ENCODE measurements around the gene LYST.

- no peak for TF ChIP-seq POLR2AphosphoS5 (IDR thresholded peaks at IDR 0.05; ENCODE audit: low read depth)
- no peak for TF ChIP-seq CTCF (IDR thresholded peaks at IDR 0.05; ENCODE audit: insufficient read depth, low read length)
- TF ChIP-seq REST (IDR thresholded peaks at IDR 0.05; ENCODE audit: insufficient replicate concordance, low read depth): no peak
- TF ChIP-seq GABPA (IDR thresholded peaks at IDR 0.05; ENCODE audit: low read depth): no peak
Measured at GRCh38 chr1:235911876-235912275, 45.2 kb upstream of the LYST start.
